Glomerular endothelial cell (primary cell): ENCODE data around the gene CFAP90. TPM values are rescaled to one million over a fixed set of nuclear protein-coding genes. Genes with fewer than 3 reads are reported as not detected.
A peak's percentile ranks its signal among the peaks of the same experiment; 100 is the strongest.

Experiments used
- DNase-seq: peaks from one replicate; pipeline ENCODE4 v3.0.0-alpha.2; 2011; ENCODE audit warnings: low read depth, low spot score; ENCODE audit errors: extremely low read depth
- total RNA-seq: library from RNA; depleted of rRNA; stranded (reverse); fragments of >200 nt; gene quantifications from 2 replicates; pipeline ENCODE4 v1.2.3, GENCODE V29; 2015

CFAP90 gene
- total RNA-seq, 1 donor from 2014 or later = 0.99 TPM

- DNase-seq = peak; percentile 41
Measured at GRCh38 chr5:7868773-7869473, 18.0 kb upstream of the CFAP90 start, which contains the start of the genes FASTKD3 and MTRR. Gene FASTKD3 (minus strand): TSS chr5:7869031. CDS start chr5:7868083, 948 bp downstream. Gene MTRR (plus strand): TSS chr5:7869148. CDS start chr5:7870795, 1,647 bp downstream.

- no peak for DNase-seq
Measured at GRCh38 chr5:7868427-7868772, 17.5 kb upstream of the CFAP90 start.

- no peak for DNase-seq
Measured at GRCh38 chr5:7867260-7867659, 16.3 kb upstream of the CFAP90 start.

GRCh38 chr5:7866196-7866595 lies 15.3 kb upstream of the CFAP90 start:
- DNase-seq = no peak

- no peak for DNase-seq
Measured at GRCh38 chr5:7857926-7858632, 7.1 kb upstream of the CFAP90 start.

GRCh38 chr5:7857361-7857760 lies 6.4 kb upstream of the CFAP90 start:
- DNase-seq = no peak

GRCh38 chr5:7856855-7857254 lies 5.9 kb upstream of the CFAP90 start:
- no peak for DNase-seq

- DNase-seq = no peak
Measured at GRCh38 chr5:7855611-7856010, 4.7 kb upstream of the CFAP90 start.

GRCh38 chr5:7852988-7853387 lies 2.1 kb upstream of the CFAP90 start:
- DNase-seq = no peak

- DNase-seq = no peak
Measured at GRCh38 chr5:7852542-7852941, 1.6 kb upstream of the CFAP90 start.

GRCh38 chr5:7851617-7852289 lies 820 bp upstream of the CFAP90 start:
- DNase-seq = no peak

- DNase-seq = no peak
Measured at GRCh38 chr5:7851240-7851592, 283 bp upstream of the CFAP90 start.

- DNase-seq = no peak
Measured at GRCh38 chr5:7849681-7850394, 1.1 kb downstream of the CFAP90 start.

GRCh38 chr5:7848296-7848695 lies 2.6 kb downstream of the CFAP90 start:
- no peak for DNase-seq

GRCh38 chr5:7846327-7846726 lies 4.6 kb downstream of the CFAP90 start:
- DNase-seq = no peak

GRCh38 chr5:7845557-7845956 lies 5.4 kb downstream of the CFAP90 start:
- DNase-seq = no peak

- no peak for DNase-seq
Measured at GRCh38 chr5:7844901-7845300, 6.0 kb downstream of the CFAP90 start.

- DNase-seq = no peak
Measured at GRCh38 chr5:7842531-7842930, 8.4 kb downstream of the CFAP90 start.

GRCh38 chr5:7837403-7837802 lies 13.5 kb downstream of the CFAP90 start:
- DNase-seq = no peak

- no peak for DNase-seq
Measured at GRCh38 chr5:7834982-7835381, 16.0 kb downstream of the CFAP90 start.

GRCh38 chr5:7828269-7828668 lies 22.7 kb downstream of the CFAP90 start:
- DNase-seq = no peak
